ENCODE results near the gene PCSK6. TPM values are rescaled to one million over a fixed set of nuclear protein-coding genes. Genes with fewer than 3 reads are reported as not detected.

PCSK6 gene
- total RNA-seq, 1 donor from 2014 or later, result 8.4 TPM

DNA sequence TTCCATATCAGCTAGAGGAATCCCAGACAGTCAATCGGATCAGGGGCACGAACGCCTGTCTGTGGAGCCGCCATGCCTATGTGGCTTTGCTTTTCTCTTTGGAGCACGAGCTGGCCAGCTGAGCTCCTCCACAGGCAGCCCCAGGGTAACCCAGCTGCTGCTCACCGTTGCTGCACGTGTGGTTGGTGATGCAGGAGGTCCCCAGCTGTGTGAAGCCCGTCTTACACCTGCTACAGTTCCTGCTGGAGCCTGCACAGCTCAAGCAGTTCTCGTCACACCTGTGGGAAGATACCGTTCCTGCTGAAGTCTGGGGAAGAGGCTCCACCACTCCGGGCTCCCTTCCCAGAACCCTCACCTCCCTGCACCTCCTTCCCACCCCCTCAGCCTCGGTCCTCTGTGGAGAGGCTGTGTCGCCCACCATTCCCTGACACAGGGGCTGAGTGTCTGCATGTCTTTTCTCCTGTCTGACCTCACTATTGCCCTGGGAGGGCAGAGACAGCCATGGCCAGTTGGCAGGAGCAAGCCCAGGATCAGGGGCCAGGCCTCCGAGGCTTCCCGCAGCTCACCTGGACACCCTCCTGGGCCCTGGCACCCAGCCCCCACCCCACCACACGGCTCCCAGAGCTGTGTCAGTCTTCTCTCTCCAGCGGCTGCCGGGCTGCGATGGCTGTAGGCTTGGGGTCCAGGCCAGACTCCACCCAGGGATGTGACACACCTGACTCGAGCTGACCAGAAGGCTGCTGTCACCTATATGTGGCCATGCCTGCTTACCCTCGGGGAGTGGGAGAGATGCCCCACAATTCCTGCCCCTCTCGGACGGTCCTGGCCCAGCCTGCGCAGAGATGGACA lies 182.2 kb downstream of the PCSK6 start:
- DNase-seq (ENCODE audit: low read depth), result no peak
- Histone ChIP-seq H3K4me3 (ENCODE audit: low read depth, low read length) (no peak overlapping the region), H3K27me3 (ENCODE audit: control insufficient read depth, insufficient read depth, low read length) (no peaks in the 10 kb centered on the region), H3K36me3 (ENCODE audit: control insufficient read depth, insufficient read depth, low read length) (no peaks in the 10 kb centered on the region)
- TF ChIP-seq, protein P1, sequence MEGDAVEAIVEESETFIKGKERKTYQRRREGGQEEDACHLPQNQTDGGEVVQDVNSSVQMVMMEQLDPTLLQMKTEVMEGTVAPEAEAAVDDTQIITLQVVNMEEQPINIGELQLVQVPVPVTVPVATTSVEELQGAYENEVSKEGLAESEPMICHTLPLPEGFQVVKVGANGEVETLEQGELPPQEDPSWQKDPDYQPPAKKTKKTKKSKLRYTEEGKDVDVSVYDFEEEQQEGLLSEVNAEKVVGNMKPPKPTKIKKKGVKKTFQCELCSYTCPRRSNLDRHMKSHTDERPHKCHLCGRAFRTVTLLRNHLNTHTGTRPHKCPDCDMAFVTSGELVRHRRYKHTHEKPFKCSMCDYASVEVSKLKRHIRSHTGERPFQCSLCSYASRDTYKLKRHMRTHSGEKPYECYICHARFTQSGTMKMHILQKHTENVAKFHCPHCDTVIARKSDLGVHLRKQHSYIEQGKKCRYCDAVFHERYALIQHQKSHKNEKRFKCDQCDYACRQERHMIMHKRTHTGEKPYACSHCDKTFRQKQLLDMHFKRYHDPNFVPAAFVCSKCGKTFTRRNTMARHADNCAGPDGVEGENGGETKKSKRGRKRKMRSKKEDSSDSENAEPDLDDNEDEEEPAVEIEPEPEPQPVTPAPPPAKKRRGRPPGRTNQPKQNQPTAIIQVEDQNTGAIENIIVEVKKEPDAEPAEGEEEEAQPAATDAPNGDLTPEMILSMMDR (IDR thresholded peaks at IDR 0.05; ENCODE audit: insufficient read depth, low read length, poor library complexity, severe bottlenecking), result no peak

DNA sequence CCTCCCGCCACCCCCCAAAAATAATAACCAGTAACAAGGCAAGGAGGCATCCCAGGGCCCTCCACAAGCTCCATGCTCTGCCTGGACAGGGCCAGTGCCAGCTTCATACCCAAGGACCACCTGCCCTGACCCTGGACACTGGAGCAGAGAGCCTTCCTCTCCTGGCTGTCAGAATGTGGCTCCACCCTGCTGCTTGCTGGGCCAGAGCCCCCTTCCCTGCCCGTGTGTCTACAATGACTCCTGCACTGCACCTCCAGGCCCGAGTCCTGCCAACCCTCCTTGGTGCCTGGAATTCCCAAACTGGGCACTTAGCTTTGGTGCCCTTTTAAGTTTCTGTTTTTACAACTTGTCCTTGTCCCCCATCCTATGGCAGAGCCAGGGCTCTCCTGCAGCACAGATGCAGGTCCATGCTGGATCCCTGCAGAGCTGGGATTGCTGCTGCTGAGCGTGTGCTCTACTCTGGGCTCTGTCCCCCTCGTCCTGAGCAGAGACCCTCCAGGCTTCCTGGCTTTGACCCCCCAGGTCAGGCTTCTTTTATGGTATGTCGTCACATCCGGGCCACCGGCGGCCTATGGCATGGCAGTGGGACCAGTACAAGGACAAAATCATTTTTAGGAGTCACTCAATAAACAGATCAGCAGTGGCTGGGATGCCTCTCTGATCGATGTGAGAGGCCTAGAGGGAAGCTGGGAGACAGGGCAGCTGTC lies 183.0 kb downstream of the PCSK6 start:
- Histone ChIP-seq H3K36me3 (ENCODE audit: control insufficient read depth, insufficient read depth, low read length) (no peaks in the 10 kb centered on the region), H3K4me3 (ENCODE audit: low read depth, low read length) (no peak overlapping the region), H3K27me3 (ENCODE audit: control insufficient read depth, insufficient read depth, low read length) (no peaks in the 10 kb centered on the region)
- DNase-seq (ENCODE audit: low read depth), result no peak
- TF ChIP-seq, protein P1 (IDR thresholded peaks at IDR 0.05; ENCODE audit: insufficient read depth, low read length, poor library complexity, severe bottlenecking), result no peak

DNA sequence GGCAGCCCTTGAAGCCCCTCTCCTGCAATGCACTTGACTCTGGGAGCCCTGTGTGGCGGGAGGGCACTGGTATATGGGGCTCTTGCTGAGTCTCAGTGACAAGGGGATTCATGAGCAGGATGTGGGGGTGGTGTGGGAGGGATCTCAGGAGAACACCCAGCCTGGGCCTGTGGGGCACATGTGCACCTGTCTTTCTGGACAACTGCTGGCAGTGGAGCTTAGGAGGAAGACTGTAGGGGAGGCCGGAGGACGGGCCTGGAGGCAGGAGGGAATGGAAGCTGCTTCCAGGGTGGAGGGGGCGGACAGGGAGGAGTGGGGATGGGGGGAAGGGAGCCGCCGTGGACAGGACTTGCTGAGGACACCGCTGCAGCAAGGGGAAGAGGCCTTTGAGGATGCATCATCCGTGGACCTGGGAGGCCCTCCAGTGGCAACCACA lies 183.7 kb downstream of the PCSK6 start:
- TF ChIP-seq, protein P1 (IDR thresholded peaks at IDR 0.05; ENCODE audit: insufficient read depth, low read length, poor library complexity, severe bottlenecking), result no peak
- no peak for DNase-seq (ENCODE audit: low read depth)
- Histone ChIP-seq H3K27me3 (ENCODE audit: control insufficient read depth, insufficient read depth, low read length) (no peaks in the 10 kb centered on the region), H3K36me3 (ENCODE audit: control insufficient read depth, insufficient read depth, low read length) (no peaks in the 10 kb centered on the region), H3K4me3 (ENCODE audit: low read depth, low read length) (no peak overlapping the region)

DNA sequence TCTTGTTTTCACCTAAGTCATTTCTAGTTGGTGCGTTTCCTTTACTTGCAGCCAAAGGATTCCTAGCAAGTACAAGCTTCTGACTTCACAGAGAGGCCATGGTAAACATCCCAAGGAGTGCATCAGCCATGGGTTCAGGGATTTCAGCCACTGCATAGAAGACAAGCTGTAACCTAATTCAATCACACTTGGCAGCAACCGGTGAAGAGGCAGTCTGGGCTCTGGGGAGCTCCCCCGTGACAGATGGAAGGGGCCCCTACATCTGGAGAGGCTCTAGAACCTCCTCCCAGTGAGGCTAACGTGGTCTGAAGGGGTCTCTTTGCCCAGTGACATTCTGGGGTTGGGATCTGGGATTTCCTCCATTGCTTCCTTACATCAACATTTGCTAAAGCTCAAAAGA lies 186.1 kb downstream of the PCSK6 start:
- Histone ChIP-seq H3K27me3 (ENCODE audit: control insufficient read depth, insufficient read depth, low read length) (no peaks in the 10 kb centered on the region), H3K4me3 (ENCODE audit: low read depth, low read length) (no peak overlapping the region), H3K36me3 (ENCODE audit: control insufficient read depth, insufficient read depth, low read length) (no peaks in the 10 kb centered on the region)
- TF ChIP-seq, protein P1 (IDR thresholded peaks at IDR 0.05; ENCODE audit: insufficient read depth, low read length, poor library complexity, severe bottlenecking), result no peak
- no peak for DNase-seq (ENCODE audit: low read depth)

DNA sequence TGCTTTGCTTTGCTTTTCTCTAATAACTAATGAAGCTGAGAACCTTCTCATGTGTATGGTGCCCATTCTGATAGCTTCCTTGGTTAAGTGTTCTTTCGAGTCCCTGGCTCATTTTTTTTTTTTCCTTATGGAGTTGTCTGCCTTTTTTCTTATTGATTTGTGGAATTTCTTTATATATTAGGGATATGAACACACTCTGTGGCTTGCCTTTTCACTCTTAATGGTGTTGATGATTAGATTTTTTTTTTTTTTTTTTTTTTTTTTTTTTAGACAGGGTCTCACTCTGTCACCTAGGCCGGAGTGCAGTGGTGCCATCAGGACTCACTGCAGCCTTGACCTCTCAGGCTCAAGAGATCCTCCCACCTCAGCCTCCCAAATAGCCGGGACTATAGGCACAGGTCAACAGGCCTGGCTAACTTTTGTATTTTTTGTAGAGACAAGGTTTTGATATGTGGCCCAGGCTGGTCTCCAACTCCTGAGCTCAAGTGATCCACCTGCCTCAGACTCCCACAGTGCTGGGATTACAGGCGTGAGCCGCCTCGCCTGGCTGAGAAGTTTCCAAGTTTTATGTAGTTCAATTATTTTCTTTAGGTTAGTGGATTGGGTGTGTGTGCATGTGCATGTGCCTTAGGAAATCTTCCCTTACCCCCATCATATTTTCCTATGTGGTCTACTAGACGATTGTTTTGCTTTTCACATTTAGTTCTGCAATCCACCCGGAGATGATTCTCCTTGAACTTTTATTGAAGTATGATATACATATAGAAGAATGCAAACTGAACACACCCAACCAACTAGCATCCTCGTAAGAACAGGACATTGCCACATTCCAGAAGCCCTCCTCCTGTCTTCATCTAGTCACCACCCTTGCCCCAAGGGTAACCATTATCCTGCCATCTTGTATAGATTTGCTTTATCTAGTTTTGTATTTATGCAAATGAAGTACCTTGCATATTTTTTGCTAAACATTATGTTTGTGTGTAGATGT lies 192.8 kb downstream of the PCSK6 start:
- no peaks in the 10 kb centered on the region for H3K36me3 ChIP-seq (ENCODE audit: control insufficient read depth, insufficient read depth, low read length)
- TF ChIP-seq, protein P1 (IDR thresholded peaks at IDR 0.05; ENCODE audit: insufficient read depth, low read length, poor library complexity, severe bottlenecking), result no peak
- H3K4me3 ChIP-seq (ENCODE audit: low read depth, low read length), result no peak overlapping the region
- no peaks in the 10 kb centered on the region for H3K27me3 ChIP-seq (ENCODE audit: control insufficient read depth, insufficient read depth, low read length)
- no peak for DNase-seq (ENCODE audit: low read depth)

Measured in kidney epithelial cell (primary cell).